COLO829 (cell line): ENCODE measurements around the gene TRIM62.

ENCODE experiments used
- DNase-seq: peaks from one replicate; pipeline ENCODE4 v3.0.0; 2012; ENCODE audit warnings: low spot score

The TRIM62 gene

DNA sequence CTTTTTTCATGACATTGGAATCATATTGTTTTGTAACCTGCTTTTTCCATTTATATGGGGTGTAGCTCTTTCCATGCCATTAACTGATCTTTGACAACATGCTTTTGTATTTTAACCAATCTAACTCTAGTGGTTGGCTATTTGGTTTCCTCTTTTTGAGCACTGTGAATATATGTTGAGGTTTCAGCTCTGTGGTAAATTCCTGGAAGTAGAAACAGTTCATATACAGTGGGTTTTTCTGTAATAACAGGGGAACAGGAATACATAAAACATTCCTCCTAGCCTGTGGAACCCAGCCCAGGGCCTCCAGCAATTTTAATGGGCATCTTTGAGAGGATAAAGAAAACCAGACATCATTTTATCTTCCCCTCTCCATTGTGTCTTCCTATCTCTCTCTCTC, 83.5 kb downstream of the TRIM62 start:
- no peak for DNase-seq

DNA sequence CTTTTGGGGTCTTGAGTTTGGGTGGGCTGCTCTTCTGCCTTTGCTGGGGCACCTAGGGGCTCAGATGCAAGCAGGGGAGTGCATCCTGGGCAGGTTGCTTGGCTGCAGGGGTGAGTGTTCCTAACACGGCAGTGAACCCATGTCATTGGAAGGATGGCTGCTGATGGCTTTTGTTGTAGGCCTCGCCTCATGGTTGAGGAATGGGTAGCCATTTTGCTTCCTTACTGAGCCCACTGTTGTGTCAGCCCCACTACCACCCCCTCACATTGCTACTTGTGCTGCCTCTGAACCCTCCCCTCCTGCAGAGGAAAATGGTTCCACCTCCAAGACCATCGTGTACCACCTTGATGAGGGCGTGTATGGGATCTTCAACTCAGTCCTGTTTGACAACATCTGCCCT, 84.1 kb downstream of the TRIM62 start:
- no peak for DNase-seq

DNA sequence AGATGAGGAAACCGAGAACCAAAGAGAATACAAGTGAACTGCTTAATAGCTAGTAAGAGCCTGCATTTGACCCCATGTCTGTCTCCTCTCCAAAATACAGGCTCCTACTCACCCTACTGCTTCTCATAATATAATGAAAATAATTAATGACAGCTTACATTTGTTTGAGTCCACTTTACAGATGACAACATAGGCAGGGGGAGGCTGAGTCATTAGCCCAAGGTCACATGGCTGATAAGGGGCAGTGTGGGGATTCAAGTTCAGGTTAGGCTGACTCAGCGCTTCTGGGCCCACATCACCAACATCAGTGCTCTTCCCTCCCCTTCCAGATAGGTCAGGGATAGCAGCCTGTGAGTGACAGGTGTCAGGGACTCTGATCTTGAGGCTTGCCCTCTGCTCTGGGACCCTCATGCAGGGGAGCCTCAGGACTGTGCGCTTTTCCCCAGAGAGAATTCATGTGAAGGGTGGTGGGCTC, 84.7 kb downstream of the TRIM62 start:
- no peak for DNase-seq

DNA sequence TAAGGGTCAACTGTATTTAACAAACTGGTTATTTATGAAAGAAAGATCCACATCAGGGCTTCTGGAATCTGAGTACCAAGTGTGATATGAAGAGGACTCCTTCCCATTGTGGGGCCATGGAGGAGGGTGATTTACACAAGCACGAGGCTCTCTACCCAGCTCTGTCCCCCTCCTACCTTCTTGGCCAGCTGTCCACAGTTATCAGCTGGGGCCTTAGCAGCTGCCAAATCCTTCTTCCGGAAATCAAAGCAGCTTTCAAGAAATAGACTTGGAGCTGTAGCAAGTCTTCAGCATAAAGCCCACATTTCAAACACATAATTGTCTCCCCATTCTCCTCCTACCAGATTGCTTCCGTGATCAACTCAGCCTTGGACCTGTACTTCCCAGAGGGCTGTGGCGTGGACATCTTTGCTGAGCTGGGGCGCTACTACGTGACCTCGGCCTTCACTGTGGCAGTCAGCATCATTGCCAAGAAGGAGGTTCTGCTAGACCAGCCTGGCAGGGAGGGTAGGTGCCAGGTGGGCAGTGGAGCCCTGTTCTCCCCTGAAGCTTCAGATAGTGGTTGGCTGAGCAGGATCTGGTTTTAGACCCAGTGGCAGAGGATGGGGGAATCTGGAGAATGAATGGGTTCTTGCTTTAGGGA, 85.4 kb downstream of the TRIM62 start:
- no peak for DNase-seq
